A549 treated with Mapracorat at 1 μM for 4 hours (cell line): ENCODE measurements around the gene PRR35. TPM values are rescaled to one million over a fixed set of nuclear protein-coding genes. Genes with fewer than 3 reads are reported as not detected.

Source experiments
- total RNA-seq: library from RNA; stranded (reverse); fragments of 200-300 nt; extraction: Qiagen RNA extraction; gene quantifications from 5 replicates; pipeline ENCODE4 v1.2.3, GENCODE V29; 2022

PRR35 gene
- 0.09 to 0.24 TPM (median 0.20 TPM) in 5 replicates for total RNA-seq

DNA sequence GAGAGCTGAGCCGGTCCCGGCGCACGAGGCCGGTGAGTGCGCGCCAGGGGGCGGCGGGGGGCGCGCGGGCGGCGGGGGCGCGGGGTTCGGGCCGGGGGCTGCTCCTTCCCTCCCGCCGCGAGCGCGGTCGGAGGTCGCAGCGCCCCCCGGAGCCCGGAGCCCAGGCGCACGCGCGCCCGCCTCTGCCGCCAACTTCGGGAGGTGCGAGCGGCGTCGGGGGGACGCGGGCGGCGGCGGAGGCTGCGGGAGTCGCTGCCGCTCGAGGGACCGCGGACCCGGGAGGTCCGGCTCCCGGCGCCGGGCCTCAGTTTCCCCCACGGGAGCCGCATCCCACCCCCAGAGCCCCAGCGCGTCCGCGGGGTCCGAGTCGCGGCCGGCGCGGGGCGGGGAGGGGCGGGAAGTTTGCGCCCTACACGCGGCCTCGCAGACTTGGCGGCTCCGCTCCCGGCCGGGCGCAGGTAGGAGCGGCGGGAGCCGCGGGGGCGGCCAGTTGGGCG is at the start of gene PRR35:
Gene PRR35 (plus strand): TSS at position 191 of the 497 bp plus-strand sequence. CDS start 2,901 bp downstream, outside the sequence.

DNA sequence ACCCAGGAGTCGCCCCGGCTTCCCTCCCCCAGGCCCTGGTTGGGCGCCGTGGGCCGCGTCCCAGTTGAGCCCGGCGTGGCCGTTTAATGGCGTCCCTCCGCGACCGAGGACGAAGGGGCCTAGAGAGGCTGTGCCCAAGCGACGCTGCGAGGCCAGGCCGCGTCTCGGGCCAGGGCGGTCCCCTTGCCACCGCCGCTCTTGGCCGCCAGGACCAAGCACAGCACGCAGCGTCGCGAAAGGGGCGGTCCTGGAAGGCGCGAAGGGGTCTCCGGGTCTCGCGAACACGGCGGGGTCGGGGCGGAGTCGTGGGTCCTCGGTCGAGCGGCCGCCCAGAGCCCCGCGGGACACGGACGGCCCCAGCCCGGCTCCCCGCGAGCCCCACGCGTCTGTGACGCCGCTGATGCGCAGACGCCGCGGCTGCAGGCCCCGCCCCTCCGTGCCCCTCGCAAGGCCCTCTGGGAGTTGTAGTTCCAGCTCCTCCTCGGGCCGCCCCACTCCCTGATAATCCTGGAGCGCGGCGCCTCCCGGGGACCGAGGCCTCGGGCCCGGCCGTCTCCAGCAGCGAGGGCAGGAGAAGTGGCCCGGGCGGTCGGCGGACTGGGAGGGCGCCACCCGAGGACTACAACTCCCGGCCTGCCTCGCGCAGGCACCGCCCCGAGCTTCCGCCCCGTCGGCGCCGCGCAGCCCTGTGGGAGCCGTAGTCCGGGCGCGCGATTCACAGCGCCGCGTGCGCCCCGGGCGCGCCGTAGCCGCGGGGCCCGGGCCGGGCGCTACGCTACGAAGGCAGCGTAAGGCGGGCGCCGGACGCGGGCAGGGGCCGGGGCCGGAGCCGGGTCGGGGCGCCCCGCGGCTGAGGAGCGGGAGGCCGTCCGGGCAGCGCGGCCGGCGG is 32.9 kb upstream of the PRR35 start, which contains the start of gene CAPN15:
Gene CAPN15 (plus strand): TSS at position 698 of the 889 bp plus-strand sequence. CDS start 19,127 bp downstream, outside the sequence.

DNA sequence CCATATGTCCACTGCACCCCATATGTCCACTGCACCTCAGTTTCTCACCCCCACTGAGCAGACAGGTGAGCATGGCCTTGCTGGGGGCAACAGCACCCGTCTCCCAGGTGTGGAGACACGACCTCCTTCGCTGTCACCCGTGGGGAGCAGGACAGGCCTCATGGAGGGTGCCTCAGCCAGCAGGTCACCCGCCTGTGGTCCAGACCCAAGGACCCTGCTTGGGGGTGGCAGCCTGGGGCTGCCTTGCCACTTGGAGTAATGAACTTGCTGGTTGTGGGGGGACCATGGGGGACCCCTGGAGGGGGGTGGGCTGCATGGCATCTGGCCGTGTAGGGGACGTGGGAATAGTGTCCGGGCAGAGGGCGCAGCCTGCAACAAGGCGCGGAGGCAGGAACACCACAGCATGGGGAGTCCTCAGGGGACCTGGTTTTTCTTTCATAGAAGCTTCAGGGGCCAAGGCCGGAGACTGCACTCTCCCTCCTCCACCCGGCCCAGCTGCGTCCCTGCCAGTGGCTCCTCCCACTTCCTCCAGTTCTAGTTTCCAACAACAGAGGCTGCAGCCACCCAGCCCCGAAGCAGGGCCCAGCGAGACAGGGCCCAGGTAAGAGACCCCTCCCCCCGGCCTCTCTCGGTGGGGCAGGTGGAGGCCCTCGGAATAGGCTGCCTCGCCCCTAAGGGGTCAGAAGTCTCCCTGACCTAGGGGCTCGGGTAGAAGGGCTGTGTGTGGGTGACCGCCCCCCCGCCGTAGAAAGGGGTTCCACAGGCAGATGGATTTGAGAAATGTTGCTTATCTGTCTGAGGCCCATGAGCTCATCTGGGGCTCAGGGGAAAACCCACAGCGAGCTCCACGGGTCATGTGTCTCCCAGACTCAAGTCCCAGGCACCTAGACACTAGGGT is 6.5 kb downstream of the PRR35 start, which contains the start of gene NHLRC4:
Gene NHLRC4 (plus strand): TSS at position 531 of the 898 bp plus-strand sequence. CDS start 1,043 bp downstream, outside the sequence.

DNA sequence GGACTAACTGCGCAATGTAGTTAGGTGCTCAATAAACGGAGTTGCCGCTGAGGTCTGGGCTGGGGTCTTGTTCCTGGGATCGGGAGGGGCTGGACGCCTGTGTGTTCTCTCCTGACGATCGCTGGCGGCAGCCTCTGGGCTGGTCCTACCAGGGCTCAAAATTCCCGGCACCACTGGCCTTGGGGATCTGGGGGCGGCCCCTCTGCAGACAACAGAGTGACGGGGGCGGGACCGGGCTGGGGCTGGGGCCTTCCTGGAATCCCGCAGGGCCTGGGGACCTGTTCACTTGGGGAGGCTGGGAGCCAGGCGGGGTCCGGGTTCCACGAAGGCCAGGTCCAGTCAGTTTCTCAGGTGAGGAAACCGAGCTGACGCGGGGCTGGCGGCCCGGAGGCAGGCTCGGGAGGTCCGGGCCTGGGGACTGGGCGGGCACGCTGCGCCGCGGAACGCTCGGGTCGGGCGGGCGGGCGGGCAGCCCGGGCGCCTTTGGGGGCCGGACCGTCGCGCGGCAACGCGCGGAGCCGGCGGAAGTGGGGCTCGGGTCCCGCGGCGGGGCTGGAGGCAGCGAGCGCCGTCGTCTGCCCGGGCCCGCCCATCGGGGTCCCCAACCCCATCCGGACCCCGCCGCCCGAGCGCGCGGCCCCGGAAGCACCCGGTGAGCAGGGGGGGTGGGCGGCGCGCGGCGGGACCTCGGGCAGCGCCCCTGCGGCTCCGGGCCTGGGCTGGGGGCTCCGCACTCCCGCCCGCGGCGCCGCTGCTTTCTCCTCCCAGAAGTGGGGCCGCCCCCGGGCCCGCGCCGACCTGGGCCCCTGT is 9.5 kb downstream of the PRR35 start, which contains the start of gene PIGQ:
Gene PIGQ (plus strand): TSS at position 524 of the 810 bp plus-strand sequence. CDS start 4,107 bp downstream, outside the sequence.

DNA sequence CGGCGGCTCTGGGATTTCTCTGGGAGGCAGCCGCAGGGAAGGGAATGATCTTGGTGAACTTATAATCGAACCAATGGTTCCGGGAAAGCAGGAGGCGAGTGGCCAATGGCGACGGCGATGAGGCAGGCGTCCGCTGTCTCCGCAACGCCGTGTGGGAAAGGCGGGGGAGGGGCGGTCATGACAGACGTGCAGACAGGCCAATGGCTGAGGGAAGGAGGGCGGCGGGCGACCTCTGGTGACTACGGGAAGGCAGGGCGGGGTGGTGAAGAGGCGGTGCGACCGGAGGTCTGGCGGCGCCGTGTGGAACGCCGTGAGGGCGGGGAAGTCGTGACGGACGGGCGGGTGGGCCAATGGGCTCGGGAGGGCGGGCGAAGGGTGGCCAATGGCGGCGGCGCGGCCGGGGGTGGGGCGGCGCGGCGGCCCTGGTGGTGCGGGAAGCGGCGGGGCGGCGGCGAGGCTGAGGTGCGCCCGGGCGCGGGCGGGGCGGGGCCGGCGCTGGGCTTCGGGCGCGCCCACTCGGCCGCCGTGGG is 29.5 kb downstream of the PRR35 start, which contains the start of gene RAB40C:
Gene RAB40C (plus strand): TSS at position 409 of the 530 bp plus-strand sequence. CDS start 226 bp downstream, outside the sequence.

Other genes with a start within 250 kb of the PRR35 start
- 24.5 to 34.7 TPM (median 31.7 TPM) in 5 replicates for gene AXIN1, start 207.7 kb upstream of the PRR35 start, total RNA-seq
- 121 to 139 TPM (median 132 TPM) in 5 replicates for gene MRPL28, start 189.9 kb upstream of the PRR35 start, total RNA-seq
- gene PGAP6, start 178.4 kb upstream of the PRR35 start, total RNA-seq: 28.8 to 39.8 TPM (median 37.5 TPM) in 5 replicates
- gene NME4, start 163.2 kb upstream of the PRR35 start, total RNA-seq: 288 to 451 TPM (median 424 TPM) in 5 replicates
- 20.9 to 31.4 TPM (median 26.9 TPM) in 5 replicates for gene DECR2, start 158.5 kb upstream of the PRR35 start, total RNA-seq
- gene RAB11FIP3, start 134.7 kb upstream of the PRR35 start, total RNA-seq: 22.9 to 30.3 TPM (median 25.1 TPM) in 5 replicates
- gene CAPN15, start 32.7 kb upstream of the PRR35 start, total RNA-seq: 39.5 to 81.2 TPM (median 72.0 TPM) in 5 replicates
- 0.06 to 0.26 TPM (median 0.19 TPM) in 5 replicates for gene NHLRC4, start 6.6 kb downstream of the PRR35 start, total RNA-seq
- gene PIGQ, start 9.6 kb downstream of the PRR35 start, total RNA-seq: 26.9 to 42.7 TPM (median 40.1 TPM) in 5 replicates
- gene RAB40C, start 29.7 kb downstream of the PRR35 start, total RNA-seq: 12.0 to 18.7 TPM (median 17.9 TPM) in 5 replicates
- 0.08 to 0.23 TPM (median 0.12 TPM) in 5 replicates for gene WFIKKN1, start 70.6 kb downstream of the PRR35 start, total RNA-seq
- 80.9 to 144 TPM (median 141 TPM) in 5 replicates for gene METTL26, start 75.9 kb downstream of the PRR35 start, total RNA-seq
- gene MCRIP2, start 81.4 kb downstream of the PRR35 start, total RNA-seq: 16.7 to 43.3 TPM (median 41.7 TPM) in 5 replicates
- 16.0 to 32.2 TPM (median 30.2 TPM) in 5 replicates for gene WDR90, start 89.0 kb downstream of the PRR35 start, total RNA-seq
- gene RHOT2, start 107.7 kb downstream of the PRR35 start, total RNA-seq: 60.6 to 101 TPM (median 96.1 TPM) in 5 replicates
- 0.59 to 1.8 TPM (median 1.6 TPM) in 5 replicates for gene RHBDL1, start 115.3 kb downstream of the PRR35 start, total RNA-seq
- 86.5 to 131 TPM (median 118 TPM) in 5 replicates for gene STUB1, start 120.0 kb downstream of the PRR35 start, total RNA-seq
- 63.7 to 89.3 TPM (median 78.2 TPM) in 5 replicates for gene JMJD8, start 123.9 kb downstream of the PRR35 start, total RNA-seq
- 3.6 to 6.4 TPM (median 5.8 TPM) in 5 replicates for gene WDR24, start 130.0 kb downstream of the PRR35 start, total RNA-seq
- 9.5 to 15.8 TPM (median 11.2 TPM) in 5 replicates for gene FBXL16, start 145.4 kb downstream of the PRR35 start, total RNA-seq
- gene METRN, start 154.7 kb downstream of the PRR35 start, total RNA-seq: 73.6 to 219 TPM (median 212 TPM) in 5 replicates
- gene ANTKMT, start 160.8 kb downstream of the PRR35 start, total RNA-seq: 29.5 to 66.7 TPM (median 62.5 TPM) in 5 replicates
- 4.4 to 8.3 TPM (median 6.5 TPM) in 5 replicates for gene CCDC78, start 166.0 kb downstream of the PRR35 start, total RNA-seq
- gene HAGHL, start 166.7 kb downstream of the PRR35 start, total RNA-seq: 16.9 to 23.5 TPM (median 18.9 TPM) in 5 replicates
- gene CIAO3, start 180.6 kb downstream of the PRR35 start, total RNA-seq: 19.6 to 30.1 TPM (median 28.3 TPM) in 5 replicates
- 2.6 to 3.3 TPM (median 2.9 TPM) in 5 replicates for gene MSLN, start 200.3 kb downstream of the PRR35 start, total RNA-seq
- gene RPUSD1, start 228.0 kb downstream of the PRR35 start, total RNA-seq: 34.6 to 64.0 TPM (median 51.9 TPM) in 5 replicates
- 14.0 to 33.1 TPM (median 24.1 TPM) in 5 replicates for gene CHTF18, start 228.2 kb downstream of the PRR35 start, total RNA-seq
- not detected in 5 replicates for gene GNG13, start 240.3 kb downstream of the PRR35 start, total RNA-seq